CD4-positive, alpha-beta T cell treated with Interleukin-17A for 1 hour (primary cell): ENCODE measurements around the gene LIF.
A peak's percentile ranks its signal among the peaks of the same experiment; 100 is the strongest.

ENCODE experiments used
- DNase-seq: peaks from one replicate; pipeline ENCODE4 v3.0.0-alpha.2; 2020

Gene LIF

DNA sequence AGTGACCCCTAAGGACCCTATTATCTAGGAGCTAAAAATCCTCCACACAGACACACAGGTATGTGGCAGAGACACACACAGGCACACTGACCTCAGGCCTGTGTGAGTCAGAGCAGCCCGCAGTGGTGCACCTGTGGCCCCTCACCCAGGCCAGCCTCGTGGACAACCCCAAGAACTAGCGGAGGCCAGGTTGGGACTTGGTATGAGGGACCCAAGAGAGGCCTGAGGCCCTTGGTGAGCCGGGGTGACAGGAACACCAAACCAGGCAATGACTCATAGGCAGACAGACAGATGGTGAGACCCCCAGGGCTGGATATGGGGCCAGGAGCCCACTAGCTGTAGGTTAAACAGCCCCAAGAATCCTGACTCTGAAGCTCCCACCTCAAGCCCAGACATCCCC is 36.8 kb upstream of the LIF start:
- no peak for DNase-seq

DNA sequence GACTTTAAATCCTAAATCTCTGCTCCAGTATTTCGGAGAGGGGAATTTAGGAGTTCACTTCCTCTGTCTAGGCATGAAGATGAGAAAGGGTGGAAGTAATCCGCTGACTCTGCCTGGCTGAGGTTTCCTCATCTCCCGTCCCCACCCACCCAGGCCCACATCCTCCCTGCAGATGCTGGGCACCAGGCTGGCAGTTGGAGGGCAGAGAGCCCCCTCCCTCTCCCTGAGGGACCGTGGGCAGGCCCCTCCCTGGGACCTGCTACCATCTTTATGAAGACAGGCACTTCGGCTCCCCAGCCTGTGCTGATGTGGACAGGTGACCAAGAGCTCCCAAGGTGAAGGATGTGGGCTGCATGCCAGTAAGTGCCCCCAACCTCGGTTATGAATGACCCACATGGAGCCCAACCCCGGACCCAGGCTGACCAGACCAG is 36.1 kb upstream of the LIF start:
- no peak for DNase-seq

DNA sequence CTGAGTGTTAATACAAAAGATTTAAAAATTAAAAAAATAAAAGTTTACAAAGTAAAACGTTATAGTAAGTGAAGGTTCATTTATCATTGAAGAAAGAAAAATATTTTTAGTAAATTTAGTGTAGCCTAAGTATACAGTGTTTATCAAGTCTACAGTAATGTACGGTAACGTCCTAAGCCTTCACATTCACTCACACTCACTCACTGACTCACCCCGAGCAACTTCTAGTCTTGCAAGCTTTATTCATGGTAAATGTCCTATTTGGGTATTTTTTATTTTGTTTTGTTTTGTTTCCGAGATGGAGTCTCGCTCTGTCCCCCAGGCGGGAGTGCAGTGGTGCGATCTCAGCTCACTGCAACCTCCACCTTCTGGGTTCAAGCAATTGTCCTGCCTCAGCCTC is 33.9 kb upstream of the LIF start:
- no peak for DNase-seq

DNA sequence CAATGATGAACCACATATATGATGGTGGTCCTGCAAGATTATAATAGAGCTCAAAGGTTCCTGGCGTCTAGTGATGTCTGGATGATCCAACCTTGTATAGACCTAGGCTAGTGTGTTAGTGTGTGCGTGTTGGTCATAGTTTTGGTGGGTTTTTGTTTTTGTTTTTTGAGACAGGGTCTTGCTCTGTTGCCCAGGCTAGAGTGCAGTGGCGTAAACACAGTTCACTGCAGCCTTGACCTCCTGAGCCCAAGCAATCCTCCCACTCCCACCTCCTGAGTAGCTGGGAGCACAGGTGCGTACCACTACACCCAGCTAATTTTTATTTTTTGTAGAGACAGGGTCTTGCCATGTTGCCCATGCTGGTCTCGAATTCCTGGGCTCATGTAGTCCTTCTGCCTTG is 33.4 kb upstream of the LIF start:
- DNase-seq: no peak

DNA sequence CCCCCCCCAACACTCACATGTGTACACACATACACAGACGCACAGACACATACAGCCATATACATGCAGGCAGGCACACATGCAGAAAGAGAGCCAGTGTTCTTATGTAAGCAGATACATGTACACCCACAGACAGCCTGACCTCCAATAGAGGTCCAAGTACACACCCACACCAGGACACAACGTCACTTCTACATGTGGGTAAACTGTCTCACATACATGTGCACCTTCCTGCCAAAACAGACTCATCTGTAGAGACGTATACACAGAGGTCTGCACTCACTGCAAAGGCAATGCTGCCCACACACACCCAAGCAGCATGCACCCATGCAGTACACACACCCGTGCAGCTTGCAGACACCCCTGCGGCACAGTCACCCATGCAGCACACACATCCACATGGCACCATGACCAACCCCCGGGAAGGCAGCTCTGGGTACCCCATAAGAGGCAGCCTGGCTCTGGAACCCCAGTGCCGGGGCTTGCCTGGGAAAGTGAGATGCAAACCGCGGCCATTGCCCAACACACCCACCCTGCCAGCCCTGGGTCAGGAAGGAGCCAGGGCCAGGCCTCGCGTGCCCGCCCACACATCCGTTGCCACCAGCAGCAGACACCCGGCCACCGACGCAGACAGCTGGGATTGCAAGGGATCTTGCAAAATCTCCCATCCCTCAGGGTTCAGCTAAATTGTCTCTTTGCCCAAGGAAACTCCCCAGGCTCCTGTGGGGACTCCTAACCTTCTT is 32.7 kb upstream of the LIF start:
- DNase-seq: no peak

DNA sequence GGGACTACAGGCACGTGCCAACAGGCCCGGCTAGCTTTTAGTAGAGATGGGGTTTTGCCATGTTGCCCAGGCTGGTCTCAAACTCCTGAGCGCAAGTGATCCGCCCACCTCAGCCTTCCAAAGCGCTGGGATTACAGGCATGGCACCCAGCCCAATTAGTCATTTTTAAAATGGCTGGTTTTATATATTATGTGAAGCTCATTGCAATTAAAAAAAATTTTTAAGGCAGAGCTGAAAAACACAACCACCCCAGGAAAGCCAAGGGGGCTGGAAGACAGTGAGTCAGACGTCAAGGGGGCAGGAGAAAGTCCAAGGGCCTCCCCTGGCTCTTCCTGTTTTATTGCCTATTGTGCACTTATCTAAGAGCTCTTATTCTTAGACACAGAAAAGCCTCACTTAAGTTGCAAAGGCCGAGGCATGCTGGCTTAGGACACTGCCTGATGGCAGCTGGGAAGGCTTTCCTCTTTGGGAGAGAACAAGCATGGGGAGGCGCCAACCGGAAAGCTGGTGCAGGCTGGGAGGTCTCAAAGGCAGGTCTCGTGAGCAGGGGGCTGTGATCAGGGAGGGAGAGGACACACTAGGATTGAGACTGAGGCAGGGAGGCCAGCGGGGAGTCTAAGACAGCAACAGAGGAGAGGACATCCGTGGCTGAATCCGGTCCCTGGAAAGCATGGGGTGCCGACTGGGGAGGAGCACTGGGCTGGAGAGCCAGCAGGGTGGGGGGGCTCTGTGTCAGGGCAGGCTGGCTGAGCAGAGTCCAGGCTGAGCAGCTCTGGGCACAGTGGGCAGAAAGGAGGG is 31.2 kb upstream of the LIF start:
- no peak for DNase-seq

DNA sequence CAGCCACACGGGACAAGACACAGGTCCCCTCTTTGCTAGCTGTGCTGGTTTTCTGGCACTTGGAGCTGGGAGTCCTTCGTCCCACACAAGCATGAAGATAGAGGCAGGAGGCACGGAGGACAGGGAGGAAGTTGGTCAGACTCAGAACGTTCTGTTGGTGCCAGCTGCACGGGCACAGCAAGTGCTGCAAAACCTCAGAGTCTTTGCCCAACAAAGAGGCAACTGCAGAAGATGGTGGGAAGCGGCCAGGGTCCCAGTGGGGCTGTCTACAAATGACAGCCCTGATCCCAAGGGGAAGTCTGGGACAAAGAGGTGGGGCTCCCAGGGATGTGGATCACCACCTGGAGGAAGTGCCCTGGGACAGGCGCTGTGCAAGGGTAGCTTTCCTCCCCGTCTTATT is 29.5 kb upstream of the LIF start:
- no peak for DNase-seq

DNA sequence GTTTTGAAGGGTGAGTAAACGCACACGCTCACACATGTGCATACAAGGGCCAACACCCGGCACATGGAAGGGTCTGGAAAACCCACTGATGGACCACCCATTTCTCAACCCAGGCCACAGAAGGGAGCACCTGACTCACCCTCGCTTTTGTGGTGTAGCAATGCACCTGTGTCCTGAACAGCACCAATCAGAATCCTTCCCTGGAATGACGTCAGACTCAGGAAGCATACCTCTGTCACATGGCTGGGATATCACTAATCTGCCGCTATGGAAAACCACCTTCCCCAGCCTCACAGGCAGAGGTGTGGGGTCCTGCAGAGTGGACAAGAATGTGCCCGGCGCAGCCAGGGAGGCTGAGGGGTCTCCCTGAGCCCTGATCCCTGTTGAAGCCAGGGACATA is 29.1 kb upstream of the LIF start:
- peak; percentile 59 for DNase-seq

DNA sequence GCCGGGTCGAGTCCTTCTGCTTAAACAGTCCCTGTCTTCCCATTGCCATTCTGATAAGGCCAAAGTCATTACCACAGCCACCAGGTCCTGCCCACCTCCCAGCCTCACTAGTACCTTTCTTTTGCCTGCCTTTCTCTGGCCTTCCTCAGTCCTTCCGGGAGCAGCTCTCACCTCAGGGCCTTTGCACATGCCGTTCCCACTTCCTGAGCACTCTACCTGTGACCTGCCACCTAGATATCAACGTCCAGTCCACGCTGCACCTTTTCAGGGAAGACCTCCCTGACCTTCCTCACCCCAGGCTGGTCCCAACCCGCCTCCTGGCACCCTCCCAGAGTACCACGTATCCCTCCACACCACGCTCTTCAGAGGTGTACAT is 27.9 kb upstream of the LIF start:
- DNase-seq: no peak

DNA sequence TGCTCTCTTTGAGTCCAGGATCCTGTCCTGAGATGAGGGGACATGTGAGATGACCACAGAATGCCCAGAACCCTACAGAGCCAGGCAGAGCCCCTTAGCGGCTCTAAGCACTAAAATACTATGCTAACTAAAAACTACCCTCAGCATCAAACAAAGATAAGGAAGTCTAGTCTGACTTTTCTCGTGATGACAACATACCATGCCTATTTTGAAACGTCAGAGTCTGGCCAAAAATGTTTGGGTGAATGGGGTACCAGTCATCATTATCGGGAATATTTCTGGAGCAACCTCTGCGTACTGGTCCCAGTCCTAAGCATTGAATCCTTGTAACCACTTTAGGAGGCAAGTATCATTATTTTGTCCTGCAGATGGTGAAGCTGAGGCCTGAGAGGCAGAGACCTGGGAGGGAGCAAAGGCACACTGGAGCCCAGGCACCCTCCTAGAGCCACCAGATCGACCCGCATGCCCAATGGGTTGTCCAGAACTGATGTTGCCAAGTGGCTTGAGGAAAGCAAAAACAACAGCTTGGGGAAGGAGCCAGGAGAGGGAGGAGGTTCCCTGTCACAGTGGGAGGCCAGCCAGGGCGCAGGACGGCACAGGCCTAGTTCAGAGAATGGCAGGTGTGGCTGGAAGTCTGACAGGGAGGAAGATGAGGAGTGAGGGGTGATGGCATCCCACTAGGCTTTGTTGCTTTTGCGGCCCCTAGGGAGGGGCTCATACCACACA is 27.3 kb upstream of the LIF start:
- DNase-seq: no peak

DNA sequence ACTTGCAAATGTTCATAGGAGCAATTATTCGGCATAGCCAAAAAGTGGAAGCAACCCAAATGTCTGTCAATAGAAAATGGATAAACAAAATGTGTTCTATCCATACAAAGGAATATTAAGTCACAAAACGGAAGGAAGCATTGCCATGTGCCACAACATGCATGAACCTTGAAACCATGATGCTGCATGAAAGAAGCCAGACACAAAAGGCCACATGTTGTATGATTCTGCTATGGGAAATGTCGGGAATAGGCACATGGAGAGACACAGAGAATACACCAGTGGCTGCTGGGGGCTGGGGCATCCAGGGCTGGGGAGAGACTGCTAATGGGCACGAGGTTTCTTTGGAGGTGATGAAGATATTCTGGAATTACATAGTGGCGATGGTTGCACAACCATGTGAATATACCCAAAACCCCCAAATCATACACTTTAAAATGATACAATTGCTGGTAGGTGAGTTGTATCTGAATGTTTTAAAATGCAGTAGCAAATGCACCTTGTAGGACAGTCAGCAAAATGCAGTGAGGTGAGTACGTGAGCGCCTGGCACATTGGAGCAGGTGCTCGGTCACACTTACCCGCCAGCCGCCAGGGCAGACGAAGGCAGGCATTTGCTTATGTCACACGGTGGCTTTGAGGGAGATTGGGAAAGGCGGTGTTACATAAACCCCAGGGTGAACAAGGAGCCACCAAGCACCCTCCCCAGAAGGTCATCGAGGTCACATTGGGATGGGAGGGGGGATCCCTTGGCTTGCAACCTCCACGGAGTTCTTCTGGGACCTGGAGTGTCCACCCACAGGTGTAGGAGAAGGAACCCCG is 26.4 kb upstream of the LIF start:
- no peak for DNase-seq

DNA sequence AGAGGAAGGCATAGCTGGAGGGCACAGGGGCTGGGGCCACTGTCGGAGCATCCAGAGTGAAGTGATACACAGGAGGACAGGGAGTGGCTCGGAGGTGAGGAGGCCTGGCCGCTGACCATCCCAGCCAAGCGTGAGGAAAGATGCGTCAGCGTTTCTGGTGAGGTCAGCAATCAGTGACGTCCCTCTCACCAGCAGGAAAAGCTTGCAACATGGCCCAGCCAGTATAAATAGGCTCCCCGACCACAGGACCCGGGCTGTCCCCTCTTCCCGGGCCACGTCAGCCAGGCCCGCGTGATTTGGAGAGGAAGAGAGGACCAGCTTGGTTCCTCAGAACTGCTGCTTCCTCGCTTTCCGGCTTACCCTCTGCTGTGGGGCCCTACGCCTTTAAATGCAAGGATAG is 24.3 kb upstream of the LIF start:
- DNase-seq: peak; percentile 44

DNA sequence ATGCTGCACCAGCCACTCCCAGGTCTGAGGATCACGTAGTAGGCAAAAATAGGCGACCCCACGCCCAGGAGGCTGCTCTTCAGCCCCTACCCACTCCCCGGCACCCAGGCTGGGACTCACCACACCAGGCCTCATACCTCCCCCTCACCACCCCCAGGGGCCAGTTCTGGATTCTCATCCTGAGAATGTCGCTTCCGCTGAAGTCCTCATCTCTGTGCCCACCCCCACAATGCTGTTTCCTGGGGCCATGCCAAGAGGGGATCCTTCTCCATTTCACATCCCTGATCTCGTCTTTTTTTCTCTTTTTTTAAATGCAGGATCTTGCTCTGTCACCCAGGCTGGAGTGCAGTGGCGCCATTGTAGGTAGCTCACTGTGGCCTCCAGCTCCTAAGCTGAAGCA is 21.8 kb upstream of the LIF start:
- no peak for DNase-seq

DNA sequence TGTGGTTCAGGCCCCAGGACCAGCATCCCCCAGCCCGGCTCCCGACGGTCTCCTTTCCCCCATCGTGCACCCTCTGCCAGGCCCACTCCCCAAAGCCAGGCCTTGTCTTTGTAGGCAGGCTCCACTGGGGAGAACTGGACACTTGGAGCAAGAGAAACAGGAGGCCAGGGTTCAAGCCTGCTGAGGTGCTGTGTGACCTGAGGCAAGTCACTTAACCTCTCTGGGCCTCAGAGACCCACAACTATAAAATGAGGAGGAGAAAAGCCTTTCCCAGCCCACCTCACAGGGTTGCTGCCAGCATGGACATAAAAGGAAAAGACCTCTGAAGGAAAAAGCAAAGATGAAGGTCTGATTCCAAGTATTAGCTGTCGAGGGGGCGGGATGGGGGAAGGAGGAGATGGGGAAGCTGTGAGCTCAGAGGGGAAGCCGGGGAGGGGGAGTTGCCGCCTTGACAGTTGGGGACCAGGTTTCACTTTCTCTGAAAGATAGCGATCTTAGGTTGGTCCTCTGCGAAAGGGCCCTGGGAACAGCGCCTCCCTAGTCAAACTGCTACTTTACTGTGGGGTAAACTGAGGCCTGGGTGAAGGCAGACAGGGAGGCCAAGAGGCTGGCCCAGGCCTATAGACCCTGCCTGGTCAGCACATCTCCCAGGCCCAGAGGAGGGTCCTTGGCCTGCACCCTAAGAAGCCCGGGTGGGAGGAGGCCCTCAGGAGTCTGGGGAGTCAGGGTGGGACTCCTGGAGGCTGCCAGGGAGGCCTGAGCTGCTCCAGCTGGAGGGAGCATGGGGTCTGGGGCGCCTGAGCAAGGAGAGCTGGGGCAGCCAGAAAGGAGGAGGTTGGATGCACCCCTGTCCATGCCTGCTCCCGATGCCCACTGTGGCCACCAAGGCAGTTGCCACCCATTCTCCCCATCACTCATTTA is 21.1 kb upstream of the LIF start:
- peak; percentile 72 for DNase-seq

DNA sequence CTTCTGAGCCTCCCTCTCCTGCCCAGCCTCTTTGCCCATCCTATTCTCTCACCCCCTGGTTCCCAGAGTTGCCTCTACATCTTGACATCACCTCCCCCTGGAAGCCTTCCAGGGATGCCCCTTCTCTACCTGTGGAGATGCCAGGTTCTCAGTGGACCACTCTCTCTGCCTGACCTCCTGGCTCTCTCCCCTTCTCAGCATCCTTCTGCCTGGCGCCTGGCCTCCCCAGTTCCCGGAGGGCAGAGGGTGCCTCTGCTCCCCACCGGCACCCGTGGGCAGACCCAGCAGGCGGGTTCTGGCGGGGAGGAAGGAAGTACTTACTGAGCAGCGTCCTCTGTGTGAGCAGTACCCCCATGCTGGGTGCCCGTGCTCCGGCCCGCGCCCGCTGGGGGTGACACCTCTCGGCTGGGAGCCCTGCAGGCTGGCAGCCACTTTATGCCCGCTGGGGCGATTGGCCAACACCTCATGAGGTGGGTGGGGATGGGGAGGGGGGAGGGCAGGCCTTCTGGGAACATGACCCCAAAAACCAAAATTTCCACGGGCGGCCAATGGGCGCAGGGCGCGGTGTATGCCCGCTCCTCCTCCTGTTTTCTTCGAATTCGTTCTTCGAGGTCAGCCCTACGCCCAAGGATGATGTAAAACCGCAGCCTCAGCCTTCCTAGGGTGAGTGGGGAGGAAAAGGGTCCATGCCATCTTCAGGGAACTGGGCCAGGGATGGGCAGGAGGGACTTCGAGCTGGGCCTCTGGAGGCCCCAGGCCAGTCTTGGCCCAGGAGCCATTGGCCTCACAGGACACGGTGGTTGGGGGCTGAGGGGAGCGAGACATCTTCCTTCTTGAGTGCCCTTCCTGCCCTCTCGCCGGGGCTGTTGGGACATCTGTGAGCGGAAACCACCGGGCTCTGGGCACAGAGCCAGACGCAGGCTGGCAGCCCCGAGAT is 20.2 kb upstream of the LIF start, which contains the start of gene OSM:
Gene OSM, minus strand, starts transcription at position 407 of the 937 bp plus-strand sequence. Its CDS starts 52 bp downstream, at position 355.
- DNase-seq: peak; percentile 82

DNA sequence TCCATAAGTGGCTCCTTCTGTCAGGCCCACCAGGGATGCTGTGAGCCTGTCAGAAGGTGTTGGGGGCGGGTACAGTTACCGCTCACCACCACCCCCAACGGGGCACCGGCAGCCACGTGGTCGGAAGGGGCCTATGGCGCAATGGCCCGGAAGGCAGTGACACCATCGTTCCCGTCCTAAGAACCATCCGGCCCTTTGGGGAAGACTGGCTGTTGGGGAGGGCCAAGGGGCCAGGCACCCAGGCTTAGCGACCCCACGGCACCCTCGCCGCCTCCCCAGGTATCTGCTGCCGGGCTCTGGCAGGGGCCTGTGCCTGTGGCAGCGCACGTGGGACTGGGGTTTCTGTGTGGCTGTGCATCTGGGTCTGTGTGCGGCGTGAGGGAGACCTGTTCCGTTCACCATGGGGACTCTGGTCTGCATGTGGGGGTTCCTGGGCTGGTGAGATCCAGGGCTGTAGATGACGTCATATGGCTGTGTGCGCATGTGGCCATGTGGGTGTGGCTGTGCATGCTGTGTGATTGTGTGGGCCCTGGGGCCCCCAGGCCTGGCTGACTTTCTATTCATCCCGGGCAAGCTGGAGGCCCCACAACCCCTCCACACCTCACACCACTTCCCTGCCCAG is 19.4 kb upstream of the LIF start:
- DNase-seq: peak; percentile 89

DNA sequence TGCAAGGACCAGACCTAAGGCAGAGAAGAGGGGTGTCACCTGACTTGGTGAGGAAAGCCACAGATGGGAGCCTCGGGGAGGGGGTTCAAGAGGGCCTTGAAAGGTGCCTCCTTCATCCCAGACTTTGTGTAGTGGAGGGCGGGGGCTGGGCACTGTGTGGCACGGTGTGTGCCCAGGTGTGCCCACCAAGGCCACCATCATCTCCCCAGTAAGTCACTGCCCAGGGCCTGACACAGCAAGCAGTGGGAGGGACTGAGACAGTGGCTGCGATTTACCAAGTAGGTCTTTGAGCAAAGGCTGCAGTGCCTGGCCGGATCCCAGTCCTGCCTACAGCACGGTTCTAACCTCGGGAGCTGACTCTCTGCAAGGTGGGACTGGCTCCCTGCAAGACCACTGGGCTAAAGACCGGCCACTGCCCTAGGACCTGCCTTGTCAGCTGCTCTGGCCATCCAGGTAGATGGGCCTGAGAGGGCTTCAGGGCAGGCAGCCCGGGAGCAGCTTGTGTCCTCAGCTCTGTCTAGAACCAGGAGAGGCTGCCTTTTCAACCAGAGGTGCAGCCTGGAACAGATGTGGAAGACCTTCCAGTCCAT is 18.7 kb upstream of the LIF start:
- no peak for DNase-seq

DNA sequence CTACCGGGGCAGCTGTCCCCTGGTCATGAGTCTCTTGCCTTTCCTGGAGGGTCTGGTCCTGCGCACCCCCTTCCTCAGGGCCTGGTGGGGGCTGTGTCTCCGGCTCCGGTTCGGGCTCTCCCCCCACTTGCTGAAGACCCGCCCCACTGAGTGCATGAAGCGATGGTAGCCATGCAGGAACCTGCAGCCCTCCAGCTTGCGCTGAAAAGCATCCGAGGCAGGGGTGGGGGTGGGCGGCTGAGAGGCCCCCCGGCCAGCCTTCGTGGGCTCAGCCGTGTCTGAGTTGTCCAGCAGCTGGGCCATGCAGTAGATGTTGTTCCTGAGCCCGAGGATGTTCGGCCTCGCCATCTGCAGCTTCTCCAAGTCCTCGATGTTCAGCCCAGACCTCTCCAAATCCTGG is 17.3 kb upstream of the LIF start:
- DNase-seq: no peak

DNA sequence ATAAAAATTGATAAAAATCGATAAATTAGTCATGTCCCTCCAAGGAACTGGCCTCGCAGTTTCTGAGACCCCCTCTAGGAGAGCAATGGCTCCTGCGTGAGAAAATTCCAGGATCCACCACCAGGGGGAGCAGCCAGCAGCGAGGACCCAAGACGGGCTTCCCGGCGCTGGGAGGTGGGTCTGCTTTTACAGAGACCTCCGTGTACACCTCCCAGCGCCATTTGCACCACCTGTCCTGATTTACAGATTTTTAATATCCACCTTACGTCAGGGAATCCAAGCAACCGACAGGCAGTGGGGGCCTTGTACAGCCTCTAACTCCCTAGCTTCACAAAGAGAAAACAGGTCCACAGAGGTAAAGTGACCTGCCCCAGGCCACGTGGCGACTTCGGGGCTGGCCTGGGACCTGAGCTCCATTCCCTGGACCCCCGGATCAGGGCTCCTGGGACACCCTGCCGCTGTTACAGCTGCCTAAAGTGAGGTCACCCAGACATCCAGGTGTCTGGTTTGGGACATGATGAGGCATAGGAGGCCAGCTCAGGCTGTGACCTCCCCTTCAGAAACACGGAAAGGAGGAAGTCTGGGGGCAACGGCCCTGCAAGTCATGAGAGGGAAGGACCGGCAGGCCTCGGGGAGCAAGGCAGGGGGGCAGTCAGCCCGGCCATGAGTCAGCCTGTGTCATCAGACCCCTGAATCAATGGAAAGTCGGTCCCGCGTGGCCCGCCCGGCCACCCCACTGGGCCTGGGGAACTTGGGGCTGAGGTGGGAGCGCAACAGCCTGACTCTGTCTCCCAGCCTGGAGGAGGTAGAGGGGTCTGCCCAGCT is 16.6 kb upstream of the LIF start:
- peak; percentile 81 for DNase-seq
